GM19372 (cell line): Measurements from ENCODE around the gene FKBP9.
"Not testable (repeated sequence)": the region's sequence is repeated elsewhere in the genome, so short reads cannot be mapped to it uniquely, and the experiment has no call there.

Experiments
- ATAC-seq: cut with Tn5 transposase; IDR thresholded peaks from one replicate; pipeline ENCODE4 v1.9.1; 2021; ENCODE audit warnings: mild to moderate bottlenecking, low read depth, moderate library complexity; ENCODE audit not compliant: unreplicated experiment

FKBP9 gene

GRCh38 chr7:33003111-33003510, 45.9 kb downstream of the FKBP9 start:
- not testable (repeated sequence) for ATAC-seq

- ATAC-seq = not testable (repeated sequence)
Observed at GRCh38 chr7:33004104-33004616, 46.9 kb downstream of the FKBP9 start.

GRCh38 chr7:33005193-33005592, 48.0 kb downstream of the FKBP9 start:
- ATAC-seq = not testable (repeated sequence)

GRCh38 chr7:33005690-33006089, 48.5 kb downstream of the FKBP9 start:
- ATAC-seq = not testable (repeated sequence)

GRCh38 chr7:33009734-33010133, 52.5 kb downstream of the FKBP9 start:
- ATAC-seq = no peak

- no peak for ATAC-seq
Observed at GRCh38 chr7:33012364-33012763, 55.1 kb downstream of the FKBP9 start.

- no peak for ATAC-seq
Observed at GRCh38 chr7:33024189-33024757, 67.0 kb downstream of the FKBP9 start.

GRCh38 chr7:33035776-33036175, 78.5 kb downstream of the FKBP9 start:
- ATAC-seq = no peak

- ATAC-seq = no peak
Observed at GRCh38 chr7:33038639-33039038, 81.4 kb downstream of the FKBP9 start.

- ATAC-seq = peak; percentile 37
Observed at GRCh38 chr7:33039257-33039902, 82.1 kb downstream of the FKBP9 start.

GRCh38 chr7:33039903-33040292, 82.7 kb downstream of the FKBP9 start:
- ATAC-seq = no peak

GRCh38 chr7:33040803-33041516, 83.7 kb downstream of the FKBP9 start:
- ATAC-seq = peak; percentile 96

GRCh38 chr7:33041631-33042428, 84.6 kb downstream of the FKBP9 start:
- no peak for ATAC-seq

- no peak for ATAC-seq
Observed at GRCh38 chr7:33043501-33044400, 86.5 kb downstream of the FKBP9 start.

- no peak for ATAC-seq
Observed at GRCh38 chr7:33044401-33044718, 87.1 kb downstream of the FKBP9 start.

GRCh38 chr7:33044986-33045385, 87.7 kb downstream of the FKBP9 start:
- no peak for ATAC-seq

- ATAC-seq = no peak
Observed at GRCh38 chr7:33048257-33048656, 91.0 kb downstream of the FKBP9 start.

GRCh38 chr7:33048704-33049103, 91.5 kb downstream of the FKBP9 start:
- no peak for ATAC-seq

- ATAC-seq = no peak
Observed at GRCh38 chr7:33050535-33051318, 93.5 kb downstream of the FKBP9 start.
